OCI-M2 (cell line): Measurements from ENCODE around the gene FIGN.

Experiments used
- DNase-seq: peaks from one replicate; lab custom pipeline; 2025; ENCODE audit not compliant: unreplicated experiment; lab: John Stamatoyannopoulos, UW

Gene FIGN

DNA sequence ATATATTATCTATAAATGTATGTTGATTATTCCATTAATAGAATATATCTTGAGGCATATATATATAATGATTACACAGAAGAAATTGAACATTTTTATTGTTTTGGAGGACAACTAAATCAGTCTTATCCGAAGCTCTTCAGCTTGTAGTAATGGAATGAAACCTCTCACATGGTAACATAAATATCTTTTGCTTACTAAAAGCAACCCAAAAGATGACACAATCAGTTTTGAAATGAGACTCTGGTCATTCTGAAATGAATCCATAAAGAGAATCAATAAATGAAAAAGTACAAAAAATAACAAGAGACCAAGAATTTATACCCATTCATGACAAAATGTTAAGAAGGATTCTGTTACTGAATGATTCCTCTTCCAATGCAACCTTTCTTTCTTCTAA, 110.2 kb downstream of the FIGN start:
- no peak for DNase-seq

DNA sequence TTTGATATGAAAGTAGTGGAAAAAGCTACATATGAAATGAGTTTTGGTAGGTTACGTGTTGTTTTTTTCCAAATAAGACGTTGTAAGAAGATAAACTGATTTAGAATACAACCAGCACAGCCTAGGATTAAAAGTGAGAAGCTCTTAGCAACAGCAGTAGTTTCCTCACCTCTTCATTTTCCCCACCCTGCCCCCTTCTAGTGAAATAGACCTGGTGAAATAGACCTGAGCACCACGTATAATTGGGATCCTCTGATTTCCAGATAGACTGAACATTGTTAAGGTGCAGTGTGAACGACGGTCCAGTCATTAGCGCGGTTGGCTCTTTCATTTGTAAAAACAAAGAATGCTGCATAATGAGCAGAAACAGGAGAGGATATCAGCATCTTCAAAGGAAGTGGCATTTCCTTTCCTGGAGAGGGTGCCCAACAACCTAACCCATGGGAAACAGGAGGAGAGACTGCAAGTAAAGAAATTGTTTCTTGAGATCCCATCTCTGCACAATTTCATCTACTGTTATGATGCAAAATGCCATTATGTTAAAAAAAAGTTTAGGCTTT, 114.3 kb downstream of the FIGN start:
- DNase-seq: no peak

DNA sequence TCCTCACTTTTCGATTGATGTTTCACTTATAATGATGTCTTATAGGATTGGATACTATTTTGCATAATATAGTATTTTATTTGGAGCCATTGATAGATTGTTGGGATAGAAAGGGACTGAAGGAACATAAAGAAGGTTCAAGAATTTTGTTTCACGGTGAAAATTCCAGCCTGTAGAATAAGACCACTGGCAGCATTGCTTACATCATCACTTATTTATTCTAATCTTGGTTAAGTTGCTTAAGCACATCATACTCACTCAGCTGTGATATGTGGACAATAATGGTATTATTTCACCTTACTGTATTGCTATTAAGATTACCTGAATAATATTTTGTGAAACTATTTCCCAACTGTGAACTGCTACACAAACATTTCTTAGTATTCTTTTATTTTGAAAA, 118.3 kb downstream of the FIGN start:
- no peak for DNase-seq

DNA sequence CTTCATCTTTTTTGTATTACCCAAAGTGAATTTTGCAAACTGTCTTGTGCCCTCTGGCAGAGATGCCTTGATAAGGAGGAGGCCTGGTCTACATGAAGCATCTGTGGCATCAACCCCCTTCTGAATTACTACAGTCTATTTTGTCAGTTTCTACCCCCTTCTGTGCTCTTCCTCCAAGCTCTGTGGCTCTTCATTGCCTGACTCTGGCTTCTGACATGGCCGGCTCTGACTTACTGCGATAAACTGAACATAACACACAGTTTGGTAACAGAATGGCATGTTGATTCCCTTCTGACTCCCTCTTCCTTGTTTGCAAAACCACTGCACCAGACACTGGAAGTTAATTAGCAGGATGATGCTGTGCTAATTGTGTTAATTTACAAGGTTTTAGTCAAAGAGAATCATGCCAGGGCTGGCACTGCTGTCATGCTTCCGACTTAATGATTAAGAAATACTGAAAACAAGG, 122.5 kb downstream of the FIGN start:
- no peak for DNase-seq

DNA sequence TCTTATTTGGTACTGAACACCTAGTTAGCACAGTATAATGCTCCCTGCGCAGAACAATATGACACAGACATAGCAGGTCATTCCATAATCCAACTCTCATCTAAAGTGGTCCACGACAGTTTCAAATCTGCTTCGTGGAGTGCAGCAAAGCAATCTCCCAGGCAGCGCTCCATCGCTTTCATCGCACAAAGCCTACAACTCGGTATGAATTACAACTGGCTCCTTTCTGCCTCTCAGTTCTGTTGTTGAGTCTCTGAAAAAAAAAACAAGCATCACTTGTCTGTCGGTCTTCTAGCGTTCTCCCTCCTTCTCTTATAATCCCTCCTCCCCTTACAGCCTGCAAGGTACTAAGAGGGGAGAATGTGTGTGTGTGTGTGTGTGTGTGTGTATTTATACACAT, 123.5 kb downstream of the FIGN start:
- DNase-seq: no peak

DNA sequence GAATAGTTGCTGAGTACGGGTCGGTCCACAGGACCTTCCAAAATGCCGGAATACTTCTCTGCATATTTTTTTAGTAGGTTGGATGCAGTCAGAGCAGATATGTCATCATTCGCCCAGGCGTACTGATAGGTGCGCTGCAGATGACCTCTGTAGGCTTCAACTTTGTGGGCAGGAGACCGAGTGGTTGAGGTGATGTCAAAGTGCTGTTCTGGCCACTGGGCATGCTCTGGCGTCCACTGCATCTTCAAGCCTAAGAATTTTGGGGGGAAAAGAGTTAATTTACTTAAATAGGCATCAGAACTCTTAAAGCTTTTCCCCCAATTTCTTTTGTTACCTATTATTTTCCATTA, 124.3 kb downstream of the FIGN start:
- DNase-seq: no peak

DNA sequence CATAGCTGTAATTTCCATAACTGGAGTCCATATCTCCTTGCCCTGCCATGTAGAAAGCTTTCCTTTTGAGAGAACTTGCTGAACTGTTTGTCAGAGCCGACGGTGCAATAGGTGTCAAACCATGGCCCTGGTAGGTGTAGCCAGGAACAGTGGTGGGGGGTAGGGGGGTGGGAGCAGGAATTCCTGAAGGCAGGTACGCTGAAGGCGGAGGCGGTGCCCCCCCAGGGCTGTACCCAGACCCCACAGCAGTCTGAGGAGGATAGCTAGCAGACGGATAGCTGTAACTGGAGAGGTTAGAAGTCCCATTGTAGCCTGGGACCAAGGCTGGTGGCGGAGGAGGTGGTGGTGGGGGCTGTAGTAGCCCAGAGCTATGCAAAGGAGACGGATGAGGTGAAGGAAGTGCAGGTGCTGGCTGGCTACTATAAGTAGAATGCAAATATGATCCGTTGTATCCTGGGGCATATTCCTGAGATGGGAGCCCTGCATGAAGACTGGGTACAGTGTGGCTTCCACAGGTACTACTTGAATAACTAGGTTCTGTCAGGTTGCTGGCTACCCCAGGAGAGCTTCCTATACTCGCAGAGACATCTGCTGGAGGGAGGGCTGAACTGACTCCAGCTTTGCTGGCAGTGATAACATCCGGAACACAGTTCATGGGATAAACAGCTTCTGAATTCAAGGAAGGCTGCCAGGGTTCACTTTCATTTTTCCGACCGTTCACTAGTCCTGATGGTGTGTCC, 124.8 kb downstream of the FIGN start:
- no peak for DNase-seq

DNA sequence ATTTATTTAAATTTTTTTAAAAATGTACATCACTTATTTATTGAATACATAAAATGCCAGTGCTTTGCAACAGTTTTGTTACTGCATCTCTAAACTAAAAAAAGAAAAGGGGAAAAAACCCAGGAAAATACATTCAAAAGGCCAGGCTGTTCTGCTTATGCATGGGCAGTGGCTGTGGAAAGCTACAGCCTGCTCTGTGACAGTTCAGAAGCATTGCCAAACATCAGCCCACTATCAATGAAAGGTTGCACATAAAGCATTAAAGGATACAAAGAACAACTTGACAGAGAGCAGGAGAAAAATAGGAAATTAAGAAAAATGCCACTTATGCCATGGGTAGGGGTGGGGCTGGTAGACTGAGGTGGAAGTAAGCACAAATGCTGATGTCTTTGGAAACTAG, 128.2 kb downstream of the FIGN start:
- no peak for DNase-seq

DNA sequence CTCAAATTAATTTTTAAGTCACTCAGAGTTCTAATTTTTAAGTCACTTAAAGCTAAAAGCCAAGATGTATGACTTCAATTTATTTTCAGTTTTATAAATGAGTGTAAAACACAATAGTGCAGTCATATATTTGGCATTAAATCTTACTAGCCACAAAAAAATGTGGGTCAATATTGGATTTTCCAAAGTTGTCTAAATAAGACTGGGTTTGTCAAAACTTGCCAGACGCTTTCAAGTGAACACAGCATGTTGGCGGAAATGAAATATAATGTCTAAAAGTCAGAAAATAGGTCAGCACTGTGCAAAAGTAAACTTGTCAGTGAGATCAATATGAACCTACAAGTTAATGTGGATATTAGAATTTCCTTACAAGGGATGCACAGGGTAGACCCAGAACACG, 128.9 kb downstream of the FIGN start:
- no peak for DNase-seq

DNA sequence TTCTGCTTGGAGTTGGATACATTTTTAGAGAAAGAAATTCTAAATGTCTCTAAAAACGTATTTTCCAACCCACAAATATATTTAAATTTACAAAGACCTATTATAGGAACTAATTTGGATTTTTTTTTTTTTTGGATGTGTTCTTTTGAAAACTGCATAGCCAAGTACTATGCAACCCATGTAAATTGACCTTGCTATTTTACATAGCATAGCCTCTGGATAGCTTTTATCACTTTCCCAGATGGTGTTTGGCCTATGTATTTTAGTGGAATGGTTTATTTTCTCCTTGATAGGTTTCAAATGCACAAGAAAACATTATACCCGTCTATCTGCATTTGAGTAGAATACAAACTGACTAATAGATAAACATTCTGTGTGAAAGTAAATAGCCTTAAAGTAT, 130.0 kb downstream of the FIGN start:
- no peak for DNase-seq

DNA sequence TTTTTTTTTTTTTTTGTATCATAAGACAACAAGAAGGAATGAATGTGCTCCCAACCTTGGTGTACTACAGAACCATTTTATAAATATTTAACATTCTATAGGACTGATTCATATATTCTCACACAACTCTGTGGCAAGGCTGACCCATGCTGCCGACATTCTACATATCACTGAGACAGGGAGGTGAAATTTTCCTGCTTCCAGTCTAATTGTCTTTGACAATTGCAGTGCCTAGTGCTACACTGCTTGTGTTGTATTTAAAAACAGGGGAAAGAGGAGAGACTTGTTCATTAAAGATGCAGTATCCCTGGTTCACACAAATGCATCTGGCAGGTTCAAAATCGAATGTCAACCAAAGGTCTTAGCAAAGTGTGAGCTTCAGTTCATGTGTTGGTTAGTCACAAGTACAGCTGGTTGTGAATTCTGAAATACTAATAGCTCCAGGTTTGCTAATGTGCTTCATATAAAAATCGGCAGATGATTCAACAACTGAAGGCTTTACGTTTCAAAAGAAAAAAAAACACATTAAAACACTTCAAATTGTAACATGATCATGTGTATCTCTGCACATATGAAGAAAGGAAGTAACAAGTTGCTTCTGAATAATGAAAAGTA, 130.8 kb downstream of the FIGN start:
- no peak for DNase-seq

DNA sequence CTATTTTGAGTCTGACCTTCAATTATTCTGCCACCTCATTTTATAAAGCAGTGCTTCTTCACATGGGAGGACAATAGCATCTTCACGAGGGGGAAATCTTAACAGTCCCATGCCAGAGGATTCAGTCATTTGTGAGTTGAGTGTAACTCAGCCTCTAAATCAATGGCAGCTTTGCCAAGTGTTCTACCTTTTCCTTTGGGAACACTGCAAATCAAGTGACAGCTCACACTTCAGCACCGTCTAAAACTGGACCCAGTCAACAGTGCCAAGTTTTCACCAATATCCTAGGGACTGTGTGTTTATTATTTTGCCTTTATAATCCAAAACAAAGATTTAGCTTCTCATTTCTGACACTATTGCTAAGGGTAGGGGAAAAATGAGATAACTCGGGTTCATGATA, 133.6 kb downstream of the FIGN start:
- DNase-seq: no peak

DNA sequence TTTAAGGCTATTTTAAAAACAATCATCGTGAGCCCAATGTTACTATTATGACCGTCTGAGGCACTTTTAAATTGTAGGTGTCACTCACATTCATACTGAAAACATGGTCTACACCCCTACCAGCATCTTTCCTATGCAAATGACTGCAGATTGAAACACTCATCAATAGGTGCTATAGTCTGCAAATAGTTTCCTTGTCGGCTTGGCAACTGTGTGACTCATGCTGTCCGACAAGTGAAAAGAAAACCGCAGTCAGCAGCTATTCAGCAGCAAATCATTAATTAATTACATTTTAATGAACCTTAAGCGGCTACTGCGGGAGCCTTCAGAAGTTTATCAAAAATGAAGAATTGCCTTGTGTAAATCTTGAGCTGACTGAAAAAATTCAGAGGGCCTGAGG, 134.4 kb downstream of the FIGN start:
- no peak for DNase-seq

DNA sequence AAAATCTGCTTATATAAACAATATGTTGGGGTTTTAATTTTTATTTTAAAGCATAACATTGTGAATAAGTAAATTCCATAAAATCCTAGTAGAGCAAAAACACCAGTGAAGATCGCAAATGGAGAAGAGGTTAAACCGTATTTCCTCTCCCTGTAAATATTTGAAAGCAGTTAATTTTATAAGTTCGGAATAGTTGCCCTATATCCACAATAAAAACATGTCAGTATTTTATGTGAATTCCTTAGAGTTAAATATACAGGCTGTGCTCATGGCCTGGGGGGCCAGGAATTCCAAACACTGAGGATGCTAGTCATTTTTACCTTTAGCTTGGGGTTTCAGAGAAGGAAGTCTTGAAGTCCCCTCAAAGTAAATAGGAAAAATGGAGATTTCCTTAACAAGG, 135.0 kb downstream of the FIGN start:
- no peak for DNase-seq

DNA sequence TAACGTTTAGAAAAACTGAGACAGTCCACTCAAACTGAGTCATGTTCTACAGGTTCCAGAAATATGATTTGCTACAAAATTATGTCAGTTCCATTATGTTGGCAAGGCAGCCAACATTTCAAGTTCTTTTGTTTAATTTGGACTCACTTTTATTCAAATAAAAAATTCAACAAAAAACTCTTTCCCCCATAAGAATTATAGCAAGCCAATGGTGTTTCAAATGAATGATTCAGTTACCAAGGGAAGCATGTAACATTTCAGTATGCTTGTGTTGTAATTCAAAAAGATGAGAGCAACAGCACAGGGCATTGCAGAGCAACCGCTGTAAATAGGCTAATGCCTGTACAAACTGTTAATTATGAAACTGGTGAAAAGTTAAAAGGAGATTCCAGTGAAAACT, 140.8 kb downstream of the FIGN start:
- no peak for DNase-seq

DNA sequence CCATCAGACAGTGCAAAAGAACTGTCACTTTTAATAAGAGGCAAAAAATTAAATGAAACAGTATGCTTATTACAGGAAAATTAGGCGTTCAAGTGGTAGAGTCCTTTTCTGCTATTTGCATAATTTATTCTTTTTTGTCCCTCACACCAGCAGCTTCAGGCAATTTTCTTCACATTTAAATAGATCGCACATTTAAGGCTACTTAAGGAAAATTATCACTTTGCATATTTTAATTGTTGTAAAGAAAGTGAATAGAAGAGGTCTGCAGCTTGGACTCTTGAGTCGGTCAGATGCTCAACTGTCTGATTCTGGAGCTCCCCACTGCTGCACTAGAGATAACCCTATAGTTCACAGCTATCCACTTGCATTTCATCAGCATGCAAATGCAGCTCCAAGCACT, 141.3 kb downstream of the FIGN start:
- no peak for DNase-seq

DNA sequence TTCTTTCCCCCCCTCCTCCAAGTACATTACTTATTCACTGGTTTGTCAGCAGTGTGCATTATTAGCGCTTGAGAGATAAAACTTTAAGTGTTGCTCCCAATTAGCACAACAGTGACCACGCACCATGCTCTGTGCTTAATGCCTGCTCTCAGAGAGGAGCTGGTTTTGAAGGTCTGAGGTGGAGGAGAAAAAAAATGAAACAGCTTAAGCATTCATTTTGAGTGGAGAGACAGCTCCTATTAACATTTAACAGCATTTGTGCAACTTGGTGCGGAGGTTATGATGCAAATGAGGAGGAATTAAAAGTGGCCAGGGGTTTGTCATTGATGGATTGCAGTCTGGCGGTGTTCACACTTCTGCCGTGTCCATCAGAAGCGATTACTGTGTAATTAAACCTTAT, 141.8 kb downstream of the FIGN start:
- no peak for DNase-seq

DNA sequence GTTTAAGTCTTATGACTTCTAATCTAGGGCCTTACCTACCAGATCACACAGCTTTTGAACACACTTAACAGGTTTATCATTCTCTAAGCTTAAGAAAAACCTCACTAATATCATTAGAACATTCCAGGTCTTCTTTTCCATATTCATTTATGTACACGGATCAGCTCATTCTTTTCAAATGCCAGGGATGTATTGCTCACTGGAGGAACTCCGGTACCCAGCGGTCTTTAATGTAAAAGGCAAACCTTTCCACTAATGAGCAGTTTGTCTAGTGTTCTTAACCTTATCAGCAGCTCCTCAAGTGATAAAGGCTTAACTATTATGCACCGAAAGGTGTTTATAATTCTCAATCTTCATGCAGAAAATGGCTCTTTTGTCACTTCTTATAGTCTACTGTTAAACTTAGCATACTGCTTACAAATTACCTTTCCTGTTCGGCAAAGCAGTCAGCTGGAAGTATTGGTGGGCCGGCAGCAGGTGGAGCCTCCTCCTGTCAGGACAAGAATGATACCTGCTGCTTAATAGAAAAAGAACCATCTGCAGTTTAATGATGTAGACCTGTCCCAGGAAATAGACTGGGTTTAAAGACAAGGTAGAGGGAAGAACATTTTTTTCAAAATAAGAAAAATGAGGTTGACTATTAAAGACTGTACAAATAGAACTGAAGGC, 142.7 kb downstream of the FIGN start:
- DNase-seq: no peak

DNA sequence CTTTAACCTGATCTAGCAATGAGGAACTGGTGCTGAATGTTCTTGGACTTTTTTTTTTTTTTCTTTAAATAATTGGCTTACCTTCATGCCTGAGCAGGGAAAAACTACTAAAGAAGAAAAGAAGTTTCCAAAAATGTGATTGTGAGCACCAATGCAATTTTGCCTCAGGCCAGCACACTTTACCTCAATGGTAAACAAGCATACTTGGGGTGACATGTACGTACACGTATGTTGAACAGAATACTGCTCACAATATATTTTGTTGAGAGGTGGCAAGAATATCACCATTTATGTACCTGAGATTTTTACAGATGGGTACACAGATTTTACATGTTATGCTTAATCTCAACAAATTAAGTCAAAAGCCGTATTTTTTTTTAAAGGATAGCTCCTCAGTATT, 144.3 kb downstream of the FIGN start:
- DNase-seq: no peak

DNA sequence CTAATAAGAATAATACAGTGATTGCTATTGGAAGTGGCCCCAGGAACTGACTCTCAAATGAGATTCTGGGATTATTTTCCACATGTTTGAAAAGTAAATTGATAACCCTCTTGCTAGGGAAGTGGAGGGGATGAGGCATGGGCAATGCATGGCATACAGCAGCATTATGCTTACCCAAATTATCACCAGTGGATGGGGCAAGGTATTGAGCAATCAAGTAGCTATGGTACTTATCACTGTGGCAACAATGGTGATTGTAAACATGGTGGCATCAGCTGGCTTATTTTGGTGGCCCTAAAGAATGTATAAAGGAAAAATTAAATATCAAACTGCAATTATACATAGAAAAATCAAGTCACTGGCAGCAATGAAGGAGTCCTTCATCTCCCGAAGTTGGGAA, 155.1 kb downstream of the FIGN start:
- no peak for DNase-seq

DNA sequence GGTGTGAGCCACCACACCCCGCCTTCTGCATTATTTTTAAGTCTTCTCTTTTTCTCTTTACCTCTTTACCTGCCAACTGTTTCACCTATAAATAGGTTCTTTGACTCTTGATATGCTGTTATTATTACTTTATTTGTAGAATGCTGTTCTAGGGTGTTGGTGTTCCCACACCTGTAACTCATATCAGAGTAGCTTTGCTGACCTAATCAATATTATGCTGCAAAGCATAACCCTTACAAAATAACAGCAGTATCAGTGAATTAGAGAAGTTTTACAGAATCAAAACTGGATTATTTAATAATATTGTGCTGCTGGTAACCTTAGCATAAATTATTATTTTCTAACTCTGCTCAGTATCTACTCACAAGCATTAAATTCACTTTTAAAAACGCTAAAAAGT, 161.5 kb downstream of the FIGN start:
- DNase-seq: no peak

DNA sequence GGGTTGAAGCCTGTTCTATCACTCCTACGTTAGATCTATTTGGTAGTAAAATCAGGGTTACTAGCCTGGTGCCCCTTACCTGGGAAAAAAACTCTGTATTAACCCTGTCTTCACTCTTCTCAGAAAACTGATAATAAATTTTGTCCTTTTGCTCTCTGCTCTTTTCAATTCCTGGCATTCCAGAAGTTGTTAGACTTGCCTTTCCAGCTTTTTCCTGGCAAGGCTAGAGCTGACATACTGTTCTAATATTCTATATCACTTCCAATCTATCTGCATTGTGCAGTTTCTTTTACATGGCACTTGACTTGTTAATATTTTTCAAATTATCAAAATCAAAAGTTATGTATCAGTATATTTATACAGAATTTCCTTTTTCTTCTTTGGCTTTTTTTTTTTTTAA, 162.2 kb downstream of the FIGN start:
- DNase-seq: no peak
